ENCODE data around the gene MARCHF4.

- TF ChIP-seq CTCF (optimal IDR thresholded peaks at IDR 0.05 in 1 of 3, IDR thresholded peaks at IDR 0.05 in 1 of 3, conservative IDR thresholded peaks at IDR 0.05 in 1 of 3; ENCODE audit: extremely low read depth in 1 of 3, insufficient read depth in 2 of 3, low read length in 3 of 3) (no peak), EZH2 (IDR thresholded peaks at IDR 0.05; ENCODE audit: low read length) (no peak)
These were observed 44.8 kb downstream of the MARCHF4 start for GRCh38 chr2:216327447-216327935.
